Articular chondrocyte of knee joint (primary cell): ENCODE results near the gene CLN6. TPM values are rescaled to one million over a fixed set of nuclear protein-coding genes. Genes with fewer than 3 reads are reported as not detected.

Experiments
- total RNA-seq: library from RNA; depleted of rRNA; stranded (reverse); fragments of >200 nt; gene quantifications from 2 replicates; pipeline ENCODE4 v1.2.3, GENCODE V29; 2012

Gene CLN6
- 13.0 and 15.4 TPM in 2 replicates for total RNA-seq

DNA sequence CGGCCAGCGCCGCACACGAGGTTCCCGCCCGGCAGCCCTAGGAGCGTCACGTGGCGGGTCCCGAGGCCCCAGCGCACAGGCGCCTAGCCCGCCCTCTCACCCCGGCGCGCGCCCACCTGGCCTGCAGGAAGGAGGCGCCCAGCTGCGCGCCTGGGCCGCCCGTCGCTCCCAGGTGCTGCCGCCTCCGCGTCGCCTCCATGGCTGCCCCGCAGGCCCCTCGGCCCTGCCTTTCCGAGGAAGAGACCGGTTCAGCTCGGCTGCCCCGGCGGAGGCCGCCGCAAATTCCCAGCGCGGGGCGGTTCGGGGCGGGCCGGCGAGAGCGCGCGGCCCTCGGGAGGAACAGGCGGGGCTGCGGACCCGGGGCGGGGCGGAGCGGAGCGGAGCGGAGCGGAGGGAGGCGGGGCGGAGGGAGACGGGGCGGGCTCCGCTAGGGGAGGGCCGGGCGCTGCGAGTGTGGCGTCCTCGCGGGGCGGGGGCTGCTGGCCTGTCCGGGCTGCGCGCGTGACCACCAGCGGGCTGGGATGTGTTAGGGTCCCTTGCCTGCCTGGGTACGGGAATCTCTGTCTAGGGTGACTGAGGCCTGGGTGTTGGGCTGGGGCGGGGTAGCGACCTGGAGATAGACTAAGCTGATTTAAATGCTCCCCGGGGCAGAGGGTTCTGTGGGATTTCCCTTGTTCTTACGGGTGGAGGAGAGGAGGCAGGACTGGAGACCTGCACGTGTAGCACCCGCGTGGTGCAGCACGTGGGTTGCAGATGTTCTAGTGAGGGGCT lies at the start of gene CLN6:
Gene CLN6 (minus strand): TSS at position 343 of the 771 bp plus-strand sequence. CDS start 144 bp downstream, at position 199.

GRCh38 chr15:68277603-68278344 lies 48.2 kb upstream of the CLN6 start, which contains the start of gene FEM1B:
Gene FEM1B (plus strand): TSS chr15:68277745. CDS start chr15:68278418, 673 bp downstream.

GRCh38 chr15:68204776-68205557 lies 24.6 kb downstream of the CLN6 start, which contains the start of gene CALML4:
Gene CALML4 (minus strand): TSS chr15:68205332. CDS start chr15:68205247, 85 bp downstream.

Other genes with a start within 250 kb of the CLN6 start
- gene PIAS1, start 175.4 kb downstream of the CLN6 start, total RNA-seq = 28.1 and 35.9 TPM in 2 replicates
- 1.8 and 2.2 TPM in 2 replicates for gene CALML4, start 24.4 kb downstream of the CLN6 start, total RNA-seq
- gene FEM1B, start 48.0 kb upstream of the CLN6 start, total RNA-seq = 52.3 and 52.4 TPM in 2 replicates
- 249 and 306 TPM in 2 replicates for gene ITGA11, start 202.4 kb upstream of the CLN6 start, total RNA-seq